ENCODE data around the gene ATP1B3. TPM values are rescaled to one million over a fixed set of nuclear protein-coding genes. Genes with fewer than 3 reads are reported as not detected.
A peak's percentile ranks its signal among the peaks of the same experiment; 100 is the strongest.

ATP1B3 gene
- total and polyA plus RNA-seq, 9 of the 15 experiments (the other 6 are each of a cell fraction or from before 2014, with no cell fraction given), result 48.3 to 202 (median 123) TPM

- TF ChIP-seq RREB1 (CRISPR knock-in tag; IDR thresholded peaks at IDR 0.05), result no peak
- TF ChIP-seq VEZF1 (CRISPR knock-in tag; IDR thresholded peaks at IDR 0.05), result peak; percentile 90
- TF ChIP-seq C11orf30 (IDR thresholded peaks at IDR 0.05; ENCODE audit: low read depth), result no peak
- TF ChIP-seq U2AF1 (optimal IDR thresholded peaks at IDR 0.05; ENCODE audit: low read depth, low read length), result no peak
- peak; percentile 63 for TF ChIP-seq RB1 (IDR thresholded peaks at IDR 0.05; ENCODE audit: low read depth)
- no peak for TF ChIP-seq CEBPG (CRISPR knock-in tag; IDR thresholded peaks at IDR 0.05)
- no peak for TF ChIP-seq CEBPG (tag; conservative IDR thresholded peaks at IDR 0.05 in 1 of 2, IDR thresholded peaks at IDR 0.05 in 1 of 2)
- 0 out of 2 replicates have a peak, but pooled peaks have one; percentile 3 for TF ChIP-seq NKRF (IDR thresholded peaks at IDR 0.05; ENCODE audit: borderline replicate concordance)
- no peak for TF ChIP-seq PPARD (CRISPR knock-in tag; IDR thresholded peaks at IDR 0.05)
- TF ChIP-seq RFX1 (IDR thresholded peaks at IDR 0.05), result no peak
- TF ChIP-seq AFF4 (CRISPR knock-in tag; IDR thresholded peaks at IDR 0.05), result no peak
- 0 out of 4 replicates have a peak, but pooled peaks of 1 of the 2 experiments have one; percentile 16 for TF ChIP-seq TBL1XR1 (IDR thresholded peaks at IDR 0.05; ENCODE audit: low read length in 2 of 2)
Observed at GRCh38 chr3:141875374-141875892, 1.0 kb upstream of the ATP1B3 start (continued).
